Left lung (tissue), 10 donors: ENCODE results near the gene KIAA1217. TPM values are rescaled to one million over a fixed set of nuclear protein-coding genes. Genes with fewer than 3 reads are reported as not detected.

Source experiments
- ATAC-seq: fragments of 200-7000 bp; cut with Tn5 transposase; one replicate; pipeline ENCODE4 v1.9.1; 2020; ENCODE audit warnings: moderate library complexity
- DNase-seq, 4 donors: peaks; one replicate each; pipeline ENCODE4 v3.0.0-alpha.2; 2013 to 2020
- H3K27ac ChIP-seq, 2 donors: fragments of 200-600 bp; sonication (generic) in 1 of 2; one replicate each; pipeline versions ENCODE4 v1.5.0 to v1.8.0; 2020 to 2021
- H3K27me3 ChIP-seq, 2 donors: fragments of 200-600 bp; sonication (generic) in 1 of 2; one replicate each; pipeline versions ENCODE4 v1.5.0 to v1.8.0; 2020 to 2021
- H3K36me3 ChIP-seq, 2 donors: fragments of 200-600 bp; sonication (generic) in 1 of 2; one replicate each; pipeline versions ENCODE4 v1.5.0 to v1.8.0; 2020 to 2021
- H3K4me1 ChIP-seq, 2 donors: fragments of 200-600 bp; one replicate each; pipeline ENCODE4 v1.8.0; 2021
- H3K4me3 ChIP-seq, 2 donors: fragments of 200-600 bp; sonication (generic) in 1 of 2; one replicate each; pipeline versions ENCODE4 v1.5.0 to v1.8.0; 2020 to 2021; ENCODE audit warnings: mild to moderate bottlenecking in 1 of 2
- H3K9me3 ChIP-seq, 2 donors: fragments of 200-600 bp; sonication (generic) in 1 of 2; one replicate each; pipeline versions ENCODE4 v1.5.0 to v1.8.0; 2020 to 2021
- intact Hi-C, 2 donors: fragments of 100-400 bp; cut with DNase I; formaldehyde crosslinking; loops; one replicate each; pipeline versions ENCODE4 v1.11.2 to v1.14.2; 2022
- polyA plus RNA-seq, 6 donors: library from polyadenylated mRNA; unstranded; fragments of 120-200 nt; gene quantifications; one replicate each; pipeline ENCODE4 v1.2.1, GENCODE V29; 2013; ENCODE audit not compliant: insufficient read length in 6 of 6
- total RNA-seq, 2 donors: library from RNA; stranded (reverse); fragmentation: NEBNext Ultra II Directional; extraction: Animal tissue kit (Norgen Biotek cat#: 25700); gene quantifications; one replicate each; pipeline ENCODE4 v1.2.1, GENCODE V29; 2021
- TF ChIP-seq, protein P1 (sequence below), 2 donors: fragments of 200-600 bp; sonication (generic) in 1 of 2; IDR thresholded peaks; one replicate each; pipeline versions ENCODE4 v1.5.0 to v1.8.0; 2021; ENCODE audit warnings: antibody characterized with exemption in 2 of 2
- donor health status: DM: no; HTN: yes; CAD: no.
- donor health status: DM: no; HTN: no; CAD: no.

Gene KIAA1217
- total and polyA plus RNA-seq, 8 donors, result 28.3 to 69.1 (median 60.4) TPM

DNA sequence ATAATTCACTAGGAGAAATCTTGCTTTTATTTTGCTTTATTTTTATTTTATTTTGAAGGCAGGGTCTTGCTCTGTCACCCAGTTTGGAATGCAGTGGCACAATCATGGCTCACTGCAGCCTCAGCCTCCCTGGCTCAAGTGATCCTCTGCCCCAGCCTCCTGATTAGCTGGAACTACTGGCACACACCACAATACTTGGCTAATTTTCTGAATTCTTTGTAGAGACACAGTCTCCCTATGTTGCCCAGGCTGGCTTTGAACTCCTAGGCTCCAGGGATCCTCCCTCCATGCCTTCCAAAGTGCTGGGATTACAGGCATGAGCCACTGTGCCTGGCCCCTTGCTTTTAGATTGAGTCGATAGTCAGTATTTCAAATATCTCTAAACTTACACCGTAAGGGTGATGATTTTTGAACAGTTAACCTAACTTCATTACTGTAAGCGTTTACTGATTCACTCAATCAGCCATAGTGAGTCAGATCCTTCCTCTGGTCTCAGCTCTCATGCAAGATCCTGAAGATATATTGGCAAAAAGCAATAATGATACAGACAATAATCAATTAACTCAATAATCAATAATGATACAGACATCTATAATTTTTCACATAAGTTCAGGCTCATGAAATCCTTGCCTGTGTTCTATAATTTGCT, 239.5 kb downstream of the KIAA1217 start:
- Histone ChIP-seq H3K27ac (peak overlapping the region in 1 of 2 donors; percentile 39), H3K4me1 (peaks cover 3 to 8% of the 10 kb centered on the region in 2 donors), H3K36me3 (no peaks in the 10 kb centered on the region), H3K4me3 (no peak overlapping the region), H3K27me3 (no peaks in the 10 kb centered on the region), H3K9me3 (no peaks in the 10 kb centered on the region)
- TF ChIP-seq, protein P1, sequence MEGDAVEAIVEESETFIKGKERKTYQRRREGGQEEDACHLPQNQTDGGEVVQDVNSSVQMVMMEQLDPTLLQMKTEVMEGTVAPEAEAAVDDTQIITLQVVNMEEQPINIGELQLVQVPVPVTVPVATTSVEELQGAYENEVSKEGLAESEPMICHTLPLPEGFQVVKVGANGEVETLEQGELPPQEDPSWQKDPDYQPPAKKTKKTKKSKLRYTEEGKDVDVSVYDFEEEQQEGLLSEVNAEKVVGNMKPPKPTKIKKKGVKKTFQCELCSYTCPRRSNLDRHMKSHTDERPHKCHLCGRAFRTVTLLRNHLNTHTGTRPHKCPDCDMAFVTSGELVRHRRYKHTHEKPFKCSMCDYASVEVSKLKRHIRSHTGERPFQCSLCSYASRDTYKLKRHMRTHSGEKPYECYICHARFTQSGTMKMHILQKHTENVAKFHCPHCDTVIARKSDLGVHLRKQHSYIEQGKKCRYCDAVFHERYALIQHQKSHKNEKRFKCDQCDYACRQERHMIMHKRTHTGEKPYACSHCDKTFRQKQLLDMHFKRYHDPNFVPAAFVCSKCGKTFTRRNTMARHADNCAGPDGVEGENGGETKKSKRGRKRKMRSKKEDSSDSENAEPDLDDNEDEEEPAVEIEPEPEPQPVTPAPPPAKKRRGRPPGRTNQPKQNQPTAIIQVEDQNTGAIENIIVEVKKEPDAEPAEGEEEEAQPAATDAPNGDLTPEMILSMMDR (IDR thresholded peaks at IDR 0.05), result no peak
- DNase-seq (no peak), ATAC-seq (no peak)
- intact Hi-C loops, result no loop called here

GRCh38 chr10:24449321-24449740, 240.4 kb downstream of the KIAA1217 start:
- DNase-seq (peak in 2 of 4 donors; percentile 56 to 69), ATAC-seq (no peak)
- TF ChIP-seq, protein P1 (IDR thresholded peaks at IDR 0.05), result no peak
- Histone ChIP-seq H3K27ac (peak overlapping the region in 1 of 2 donors; percentile 39), H3K4me1 (peaks cover 3 to 8% of the 10 kb centered on the region in 2 donors), H3K36me3 (no peaks in the 10 kb centered on the region), H3K4me3 (peak overlapping the region in 1 of 2 donors; percentile 8), H3K27me3 (no peaks in the 10 kb centered on the region), H3K9me3 (no peaks in the 10 kb centered on the region)
- intact Hi-C loops, result no loop called here

DNA sequence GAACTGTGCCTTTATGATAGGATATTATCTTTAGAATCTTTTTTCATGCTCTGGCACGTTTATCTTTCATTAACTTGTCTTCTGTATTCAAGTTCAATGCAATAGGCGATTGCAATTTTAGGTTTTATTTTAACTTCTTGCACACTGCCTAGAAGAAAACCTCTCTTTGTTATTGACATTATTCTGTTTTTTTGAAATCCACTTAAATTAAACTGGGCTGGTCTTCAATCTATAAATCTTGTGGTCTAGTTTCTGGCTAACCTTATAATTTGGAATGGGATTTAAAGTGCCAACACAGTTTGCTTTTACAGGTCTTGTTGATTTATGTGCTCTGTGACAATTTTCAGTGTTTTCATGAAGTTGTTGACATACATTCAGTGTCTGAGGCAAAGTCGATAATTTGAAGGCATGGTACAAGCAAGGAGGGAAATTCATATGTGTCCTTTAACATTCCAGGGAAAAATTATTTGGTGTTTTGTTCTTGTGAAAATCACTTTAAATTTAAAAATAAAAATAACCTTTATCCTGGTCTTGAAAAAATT, 240.9 kb downstream of the KIAA1217 start:
- Histone ChIP-seq H3K36me3 (no peaks in the 10 kb centered on the region), H3K9me3 (no peaks in the 10 kb centered on the region), H3K4me1 (peaks cover 3 to 8% of the 10 kb centered on the region in 2 donors), H3K27me3 (no peaks in the 10 kb centered on the region), H3K27ac (peak overlapping the region in 1 of 2 donors; percentile 39), H3K4me3 (peak overlapping the region in 1 of 2 donors; percentile 8)
- no peak for DNase-seq
- TF ChIP-seq, protein P1 (IDR thresholded peaks at IDR 0.05), result no peak
- intact Hi-C loops, result no loop called here
- ATAC-seq, result no peak

- H3K4me1 ChIP-seq, result peaks cover 3 to 8% of the 10 kb centered on the region in 2 donors
- no peak for DNase-seq
- TF ChIP-seq, protein P1 (IDR thresholded peaks at IDR 0.05), result no peak
- no peaks in the 10 kb centered on the region for H3K9me3 ChIP-seq
- intact Hi-C loops, result no loop called here
- H3K4me3 ChIP-seq, result no peak overlapping the region
- H3K27me3 ChIP-seq, result no peaks in the 10 kb centered on the region
- no peak for ATAC-seq
- no peaks in the 10 kb centered on the region for H3K36me3 ChIP-seq
- no peak overlapping the region for H3K27ac ChIP-seq
Measured at GRCh38 chr10:24451325-24451820, 242.4 kb downstream of the KIAA1217 start.

DNA sequence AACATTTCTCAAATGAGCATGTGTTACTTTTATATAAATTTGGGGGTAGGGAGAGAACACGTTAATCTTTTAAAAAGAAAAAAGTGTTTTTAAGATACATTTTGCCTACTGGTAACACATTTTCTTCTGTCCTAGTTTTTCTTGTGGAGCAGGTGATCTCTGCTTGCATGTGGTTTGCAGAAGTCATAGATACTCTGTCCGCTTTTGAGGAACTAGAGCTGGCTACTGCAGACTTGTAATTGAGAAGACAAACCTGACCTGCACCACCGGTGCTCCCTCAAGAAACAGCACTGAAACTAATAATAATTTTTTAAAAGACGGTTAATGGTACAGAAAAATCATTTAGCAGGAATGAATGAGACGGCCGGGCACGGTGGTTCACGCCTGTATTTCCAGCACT, 243.1 kb downstream of the KIAA1217 start:
- Histone ChIP-seq H3K36me3 (no peaks in the 10 kb centered on the region), H3K9me3 (no peaks in the 10 kb centered on the region), H3K27ac (no peak overlapping the region), H3K4me1 (peaks cover 3 to 8% of the 10 kb centered on the region in 2 donors), H3K4me3 (no peak overlapping the region), H3K27me3 (no peaks in the 10 kb centered on the region)
- DNase-seq, result no peak
- TF ChIP-seq, protein P1 (IDR thresholded peaks at IDR 0.05), result no peak
- intact Hi-C loops, result no loop called here
- no peak for ATAC-seq
